Measurements from ENCODE around the gene PRR35. TPM values are rescaled to one million over a fixed set of nuclear protein-coding genes. Genes with fewer than 3 reads are reported as not detected.

PRR35 gene
- total RNA-seq, 2 experiments from 2014 or later, result not detected

GRCh38 chr16:558298-559020 lies 1.7 kb upstream of the PRR35 start:
- no peak overlapping the region for H3K4me3 Mint-ChIP-seq
- POLR2A ChIA-PET, result interaction anchor here (0.7 kb wide), 1 partner anchor 39 kb away, joined by 3 read pairs; no protein-coding TSS in a partner anchor

GRCh38 chr16:559021-559380 lies 1.2 kb upstream of the PRR35 start:
- H3K27me3 Mint-ChIP-seq, result peaks cover 6% of the 10 kb centered on the region
- H3K27ac Mint-ChIP-seq, result no peak overlapping the region
- no peaks in the 10 kb centered on the region for H3K9me3 Mint-ChIP-seq
- CTCF ChIA-PET, result no interaction called here
- H3K4me3 Mint-ChIP-seq, result no peak overlapping the region
- no peak for TF ChIP-seq CTCF (IDR thresholded peaks at IDR 0.05)
- POLR2A ChIA-PET, result no interaction called here
- no peak for ATAC-seq
- H3K4me1 Mint-ChIP-seq (ENCODE audit: low read depth), result no peaks in the 10 kb centered on the region
- DNase-seq, result no peak
- H3K36me3 Mint-ChIP-seq (ENCODE audit: low read depth), result no peaks in the 10 kb centered on the region
- intact Hi-C loops (cut with micrococcal nuclease), result no loop called here

More at GRCh38 chr16:558298-559020, 1.7 kb upstream of the PRR35 start:
- no peak for ATAC-seq
- CTCF ChIA-PET, result no interaction called here
- no peaks in the 10 kb centered on the region for H3K36me3 Mint-ChIP-seq (ENCODE audit: low read depth)
- H3K27me3 Mint-ChIP-seq, result peaks cover 6% of the 10 kb centered on the region
- no peaks in the 10 kb centered on the region for H3K9me3 Mint-ChIP-seq
- DNase-seq, result no peak
- TF ChIP-seq CTCF (IDR thresholded peaks at IDR 0.05), result no peak
- H3K4me1 Mint-ChIP-seq (ENCODE audit: low read depth), result no peaks in the 10 kb centered on the region
- intact Hi-C loops (cut with micrococcal nuclease), result no loop called here
- no peak overlapping the region for H3K27ac Mint-ChIP-seq

- ATAC-seq, result no peak
- no peak for DNase-seq
- H3K4me3 Mint-ChIP-seq, result no peak overlapping the region
- no peak overlapping the region for H3K27ac Mint-ChIP-seq
- POLR2A ChIA-PET, result no interaction called here
- H3K9me3 Mint-ChIP-seq, result no peaks in the 10 kb centered on the region
- TF ChIP-seq CTCF (IDR thresholded peaks at IDR 0.05), result no peak
- H3K36me3 Mint-ChIP-seq (ENCODE audit: low read depth), result no peaks in the 10 kb centered on the region
- no peaks in the 10 kb centered on the region for H3K4me1 Mint-ChIP-seq (ENCODE audit: low read depth)
- CTCF ChIA-PET, result no interaction called here
- H3K27me3 Mint-ChIP-seq, result peaks cover 6% of the 10 kb centered on the region
- intact Hi-C loops (cut with micrococcal nuclease), result no loop called here
These were observed 587 bp upstream of the PRR35 start for GRCh38 chr16:559411-560203.

GRCh38 chr16:560701-561412 lies 663 bp downstream of the PRR35 start:
- H3K27me3 Mint-ChIP-seq, result peaks cover 6% of the 10 kb centered on the region
- intact Hi-C loops (cut with micrococcal nuclease), result no loop called here

More at GRCh38 chr16:560701-561412, 663 bp downstream of the PRR35 start:
- no peak for DNase-seq
- ChIA-PET CTCF (no interaction called here), POLR2A (no interaction called here)
- Mint-ChIP-seq H3K9me3 (no peaks in the 10 kb centered on the region), H3K27ac (no peak overlapping the region), H3K4me1 (ENCODE audit: low read depth) (no peaks in the 10 kb centered on the region), H3K36me3 (ENCODE audit: low read depth) (no peaks in the 10 kb centered on the region), H3K4me3 (no peak overlapping the region)
- no peak for ATAC-seq
- no peak for TF ChIP-seq CTCF (IDR thresholded peaks at IDR 0.05)

All from activated CD8-positive, alpha-beta T cell treated with anti-CD3 and anti-CD28 coated beads for 36 hours (primary cell).